HG02571 (cell line): ENCODE results near the gene RPIA.

Source experiments
- ATAC-seq: cut with Tn5 transposase; IDR thresholded peaks from one replicate; pipeline ENCODE4 v1.9.1; 2021; ENCODE audit warnings: mild to moderate bottlenecking, moderate library complexity; ENCODE audit not compliant: unreplicated experiment

Gene RPIA

DNA sequence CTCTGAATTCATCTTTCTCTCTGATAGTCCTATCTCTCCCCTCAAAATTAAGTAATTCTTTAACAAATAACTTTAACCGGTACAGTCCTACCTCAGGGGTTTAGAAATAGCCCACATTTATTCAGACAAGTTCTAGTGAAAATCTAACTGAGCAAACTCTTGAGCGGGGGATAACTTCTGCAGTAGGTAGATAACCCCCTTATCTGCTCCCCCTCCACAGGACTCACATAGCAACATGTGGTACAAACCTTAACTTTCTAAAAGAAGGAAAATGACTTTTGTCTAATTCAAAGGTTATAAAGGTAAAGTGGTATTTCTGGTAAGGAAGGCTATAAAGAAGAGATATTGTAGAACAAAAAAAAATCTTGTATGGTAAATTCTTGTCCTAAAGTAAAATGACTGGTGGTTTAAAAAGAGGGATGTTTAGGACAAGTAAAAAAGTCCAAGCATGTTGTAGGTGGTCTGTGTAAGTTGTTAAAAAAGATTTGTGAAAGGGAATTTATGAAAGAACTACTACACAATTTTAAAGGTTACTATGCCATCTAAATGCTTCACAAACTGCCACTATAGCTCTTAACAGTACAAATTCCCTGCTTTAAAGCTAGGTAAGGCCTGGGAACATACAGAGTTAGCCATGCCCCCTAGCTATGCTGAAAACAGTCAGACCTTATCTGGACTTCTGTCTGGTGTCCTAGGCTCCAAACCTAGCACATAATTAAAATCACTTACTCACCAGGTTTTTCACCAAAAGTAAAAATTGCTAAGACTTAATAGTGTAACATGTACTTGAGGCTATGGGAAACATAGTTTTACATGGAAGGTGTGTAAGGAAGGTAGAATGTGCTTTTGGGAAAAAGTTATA, 8.1 kb upstream of the RPIA start:
- ATAC-seq: no peak

DNA sequence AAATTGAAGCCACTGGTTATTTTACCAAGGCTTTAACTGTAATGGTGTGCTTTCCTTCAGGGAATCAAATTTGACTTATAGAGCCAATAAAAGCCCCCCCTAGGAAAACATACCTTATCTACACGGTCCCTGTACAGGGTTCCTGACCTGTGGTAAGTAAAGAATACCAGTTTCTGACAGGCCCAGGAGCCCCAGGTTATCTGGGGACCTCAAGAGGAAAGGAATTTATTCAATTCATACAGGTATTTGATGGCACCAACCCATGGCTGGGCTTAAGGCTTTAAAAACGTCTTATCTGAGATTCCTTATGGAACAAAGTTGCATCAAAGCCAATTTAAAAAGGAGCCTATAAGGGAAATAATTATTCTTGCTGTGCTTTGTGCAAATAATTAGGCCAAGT, 7.0 kb upstream of the RPIA start:
- ATAC-seq: no peak

DNA sequence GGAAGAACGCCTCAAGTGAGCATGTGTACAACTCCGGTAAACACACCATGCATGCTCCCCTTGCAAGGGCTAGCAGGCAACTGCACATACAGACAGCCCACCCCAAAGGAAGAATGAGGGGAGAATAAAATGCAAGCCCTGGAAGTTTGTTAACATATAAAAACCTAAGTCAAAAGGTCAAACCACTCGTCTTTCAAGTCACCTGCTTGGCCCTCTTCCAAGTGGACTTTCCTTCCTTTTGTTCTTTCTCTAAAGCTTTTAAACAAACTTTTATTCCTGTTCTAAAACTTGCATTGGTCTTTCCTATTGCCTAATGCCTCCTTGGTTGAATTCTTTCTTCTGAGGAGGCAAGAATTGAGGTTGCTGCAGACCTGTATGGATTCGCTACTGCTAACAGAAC, 5.2 kb upstream of the RPIA start:
- no peak for ATAC-seq

DNA sequence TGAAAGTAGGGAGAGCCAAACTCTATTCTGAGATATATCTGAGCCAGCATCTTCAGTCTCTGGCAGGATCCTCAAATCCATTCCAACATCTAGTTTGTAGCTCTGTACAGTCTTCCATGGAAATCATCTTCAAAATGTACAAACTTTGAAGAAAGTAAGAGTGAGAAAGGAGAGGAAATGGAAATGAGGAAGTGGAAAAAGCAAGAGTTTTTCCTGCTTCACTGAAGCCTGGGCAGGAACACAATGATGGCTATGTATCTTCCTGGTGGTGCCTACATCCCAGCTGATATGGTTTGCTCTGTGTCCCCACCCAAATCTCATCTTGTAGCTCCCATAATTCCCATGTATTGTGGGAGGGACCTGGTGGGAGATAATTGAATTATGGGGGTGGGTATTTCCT, 4.1 kb upstream of the RPIA start:
- no peak for ATAC-seq

DNA sequence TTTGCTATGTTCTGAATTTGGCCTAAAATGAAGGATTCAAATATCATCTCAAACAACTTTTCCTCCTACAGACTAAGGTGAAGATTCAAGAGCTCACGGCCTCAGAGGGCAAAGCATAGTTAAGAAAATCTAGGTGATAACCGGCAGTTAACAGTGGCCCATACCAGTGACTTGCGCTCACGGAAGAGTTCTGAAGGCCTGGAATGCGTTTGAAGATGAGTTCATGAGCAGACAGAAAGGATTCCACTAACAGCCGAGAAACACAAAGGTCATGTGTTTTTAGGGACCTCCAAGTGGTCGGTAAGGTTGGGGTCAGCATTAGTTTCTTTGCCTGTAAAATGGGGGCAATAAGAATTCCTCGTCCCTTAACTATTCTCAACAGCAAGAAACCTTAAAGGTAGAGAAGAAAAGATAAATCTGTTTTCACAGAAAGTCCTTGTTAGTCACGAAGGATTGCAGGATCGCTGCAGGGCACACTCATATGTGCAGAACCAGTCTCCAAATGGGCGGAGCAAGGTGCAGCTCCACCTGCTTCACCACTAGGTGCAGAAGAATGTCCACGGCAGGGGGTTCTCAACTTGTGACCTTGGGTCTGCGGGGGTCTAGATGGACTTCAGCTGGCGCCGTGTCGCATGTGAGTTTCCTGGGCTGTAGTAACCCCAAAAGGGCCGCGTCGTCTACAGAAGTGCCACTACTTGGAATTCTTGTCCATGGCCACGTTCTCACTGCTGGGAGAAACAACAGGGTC, 708 bp upstream of the RPIA start:
- ATAC-seq: peak; percentile 11

DNA sequence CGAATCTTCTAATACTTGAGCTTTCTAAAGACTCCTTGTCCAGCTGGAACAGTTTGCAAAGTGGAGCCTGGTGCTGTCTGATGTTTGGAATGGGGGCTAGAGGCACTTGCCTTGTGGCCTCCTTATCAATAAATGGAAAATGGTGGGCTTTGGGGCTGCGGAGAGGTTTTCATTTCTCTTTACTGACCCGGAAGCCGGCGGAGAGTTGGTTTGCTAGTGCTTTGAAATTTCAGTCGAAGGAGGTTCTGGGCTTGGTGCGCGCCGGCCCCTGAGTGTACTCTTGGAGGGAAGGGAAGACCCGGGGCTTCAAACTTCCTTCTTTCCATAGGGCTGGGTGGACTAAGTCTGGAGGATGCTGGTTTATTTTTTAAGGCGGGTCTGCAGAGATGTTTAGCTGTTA, 714 bp downstream of the RPIA start:
- ATAC-seq: no peak

DNA sequence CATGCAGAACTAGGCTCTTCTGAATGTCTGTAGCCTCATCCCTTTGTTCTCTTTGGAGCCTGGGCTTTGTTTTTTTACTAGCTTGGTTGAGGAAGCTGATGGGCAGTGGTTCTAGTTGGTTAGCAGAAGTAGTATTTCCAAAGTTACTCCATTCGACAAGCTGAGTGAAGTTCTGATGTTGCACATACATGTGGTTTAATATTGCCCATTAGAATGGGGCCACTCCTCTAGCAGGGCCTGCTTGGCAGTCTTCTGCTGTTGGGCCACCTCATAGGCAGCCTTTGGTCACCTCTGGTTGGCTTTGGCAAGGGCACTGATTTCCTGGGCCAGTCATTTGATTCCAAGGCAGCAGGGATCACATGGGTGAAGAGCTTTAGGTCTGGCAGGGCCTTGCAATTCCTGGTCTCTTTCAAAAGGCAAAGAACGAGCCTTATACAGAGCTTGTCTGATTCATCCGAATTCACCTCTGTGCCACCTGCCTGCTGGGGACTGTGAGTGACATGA, 2.5 kb downstream of the RPIA start:
- ATAC-seq: no peak

DNA sequence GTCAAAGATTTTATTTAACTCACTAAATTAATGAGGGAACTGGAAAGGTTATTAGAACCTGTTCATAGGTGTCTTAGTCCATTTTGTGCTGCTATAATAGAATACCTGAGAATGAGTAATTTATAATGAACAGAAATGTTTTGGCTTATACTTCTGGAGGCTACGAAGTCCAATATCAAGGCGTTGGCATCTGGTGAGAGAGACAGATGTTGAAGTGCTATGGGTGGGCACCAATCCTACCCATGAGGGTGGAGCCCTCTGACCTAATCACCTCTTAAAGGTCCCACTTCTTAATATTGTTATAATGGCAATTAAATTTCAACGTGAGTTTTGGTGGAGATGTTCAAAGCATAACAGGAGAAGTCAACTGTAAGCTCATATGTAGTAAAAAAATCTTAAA, 5.1 kb downstream of the RPIA start:
- ATAC-seq: no peak

DNA sequence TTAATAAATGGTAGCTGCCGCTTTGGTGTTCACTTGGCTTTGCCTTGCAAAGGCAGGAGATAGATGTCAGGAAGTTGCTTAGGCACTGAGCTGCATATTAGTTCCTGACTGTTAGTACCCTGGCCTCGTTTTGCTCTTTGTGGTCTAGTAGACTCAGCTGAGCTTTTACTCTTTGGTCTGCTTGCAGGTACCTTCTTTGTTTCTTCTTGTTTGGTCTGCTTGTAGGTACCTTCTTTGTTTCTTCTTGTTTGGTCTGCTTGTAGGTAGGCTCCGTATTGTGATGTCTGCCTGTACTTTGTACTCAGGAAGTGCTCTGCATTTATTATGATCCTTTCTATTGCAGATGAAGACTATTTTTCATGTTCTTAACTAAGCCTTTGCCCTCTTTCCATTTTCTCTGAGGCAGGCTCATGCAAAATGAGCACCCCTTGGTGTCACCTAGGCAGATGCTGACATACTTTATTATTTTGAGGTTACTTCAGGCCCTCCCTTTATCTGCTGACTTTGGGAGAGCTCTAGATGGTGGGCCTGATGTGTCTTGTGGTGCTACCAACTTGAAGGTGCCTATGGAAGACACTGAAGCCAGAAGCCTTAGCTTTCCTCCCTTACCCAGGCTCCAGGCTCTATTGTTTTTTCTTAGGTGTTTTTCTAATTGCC, 6.0 kb downstream of the RPIA start:
- ATAC-seq: no peak

DNA sequence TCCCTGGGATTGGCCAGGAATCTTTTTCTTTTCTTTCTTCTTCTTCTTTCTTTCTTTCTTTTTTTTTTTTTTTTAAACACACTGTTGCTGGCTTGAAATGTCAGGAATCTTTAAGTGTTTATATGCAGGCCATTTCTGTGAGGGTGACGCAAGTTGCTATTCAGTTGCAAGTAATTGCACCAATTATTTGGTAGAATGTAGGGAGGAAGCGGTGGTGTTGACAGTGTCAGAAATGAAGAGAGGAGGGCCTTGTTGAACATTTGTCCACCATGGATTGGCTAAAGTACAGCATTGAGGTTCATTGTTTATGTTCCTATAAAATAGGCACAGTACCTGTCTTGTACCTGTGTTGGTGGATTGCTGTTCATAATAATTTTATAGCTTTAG, 6.5 kb downstream of the RPIA start:
- ATAC-seq: no peak

DNA sequence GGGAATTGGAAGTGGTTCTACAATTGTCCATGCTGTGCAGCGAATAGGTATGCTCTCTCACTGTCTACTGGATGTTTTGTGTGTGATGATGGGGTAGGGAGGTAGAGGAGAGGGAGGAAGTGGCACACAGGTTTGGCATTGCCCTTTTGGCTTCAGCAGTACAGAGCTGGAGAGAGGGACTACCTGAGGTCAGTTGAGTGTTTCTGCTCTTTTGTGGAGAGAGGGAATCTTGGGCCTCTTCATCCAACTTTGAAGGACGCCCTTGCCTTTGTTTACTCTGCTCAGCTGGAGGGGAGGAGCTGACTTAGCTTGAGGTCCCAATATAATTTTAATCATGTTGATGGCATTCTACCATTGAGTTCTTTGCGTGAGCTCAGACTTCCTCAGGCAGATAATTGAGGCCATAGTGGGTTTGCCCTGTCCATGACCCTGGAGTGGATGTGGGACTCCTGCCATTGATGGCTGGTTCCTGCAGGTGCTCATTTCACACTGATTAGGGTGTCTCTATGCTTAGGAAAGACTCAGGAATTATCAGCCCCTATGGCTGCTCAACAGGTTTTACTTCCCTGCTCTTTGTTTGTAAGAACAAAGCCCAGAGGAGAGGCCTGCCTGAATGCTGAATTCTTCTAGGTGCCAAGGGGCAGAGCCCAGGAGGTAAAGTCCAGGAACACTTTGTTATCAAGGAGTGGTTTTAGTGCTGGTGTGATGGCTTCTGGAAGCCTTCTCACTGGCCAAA, 7.2 kb downstream of the RPIA start:
- ATAC-seq: no peak

DNA sequence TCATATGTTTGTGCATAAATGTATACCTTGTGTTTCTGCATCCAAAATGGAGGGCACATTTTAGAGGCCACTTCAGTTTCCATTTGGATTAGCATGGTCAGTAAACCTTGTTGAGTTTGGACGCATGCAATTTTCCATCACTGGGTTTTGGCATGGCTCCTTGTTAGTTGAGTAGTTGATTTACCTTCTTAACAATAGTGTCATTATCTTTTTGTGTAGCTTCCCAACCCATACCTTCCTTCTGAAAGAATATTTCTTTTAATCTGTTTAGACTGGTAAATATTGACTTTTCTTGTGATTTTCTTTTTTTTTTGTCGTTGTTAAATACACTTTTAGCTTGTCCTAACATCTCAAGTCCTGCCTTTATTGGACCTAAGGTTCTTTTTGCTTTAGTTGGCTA, 15.5 kb downstream of the RPIA start:
- no peak for ATAC-seq

DNA sequence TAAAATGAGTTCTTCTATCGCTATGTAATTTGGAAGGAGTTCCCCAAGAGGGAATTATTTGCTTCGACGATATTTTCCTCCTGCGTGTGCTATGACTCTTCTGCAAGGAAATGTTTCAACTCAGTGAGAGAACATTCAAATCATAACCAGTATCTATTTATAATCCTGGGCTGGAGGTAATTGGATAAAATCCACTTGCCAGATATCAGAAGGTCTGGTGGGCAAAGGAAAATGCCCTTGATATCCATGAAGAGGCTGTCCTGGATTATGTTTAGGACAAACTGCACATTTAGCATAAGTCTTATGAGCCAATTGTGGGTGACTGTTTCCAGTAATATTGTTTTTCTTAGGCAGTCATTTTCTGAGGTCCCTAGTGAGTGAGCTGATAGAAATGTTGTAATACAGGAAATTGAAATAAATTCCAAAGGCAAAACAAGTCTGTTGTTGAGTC, 17.7 kb downstream of the RPIA start:
- no peak for ATAC-seq

DNA sequence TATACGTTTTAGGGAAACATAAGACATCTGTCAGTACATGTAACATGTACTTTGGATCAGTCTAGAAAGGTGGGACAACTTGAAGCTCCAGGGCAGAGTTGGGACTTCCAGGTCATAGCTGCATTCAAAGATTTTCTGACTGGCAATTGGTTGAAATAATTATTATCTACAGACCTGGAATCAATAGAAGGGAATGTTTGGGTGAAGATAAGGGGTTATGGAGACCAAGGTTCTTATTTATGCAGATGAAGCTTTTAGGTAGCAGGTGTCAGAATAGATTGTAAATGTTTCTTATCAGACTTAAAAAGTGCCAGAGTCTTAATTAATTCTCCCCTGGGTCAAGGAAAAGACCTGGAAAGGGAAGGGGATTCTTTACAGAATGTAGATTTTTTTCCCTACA, 19.8 kb downstream of the RPIA start:
- ATAC-seq: no peak

DNA sequence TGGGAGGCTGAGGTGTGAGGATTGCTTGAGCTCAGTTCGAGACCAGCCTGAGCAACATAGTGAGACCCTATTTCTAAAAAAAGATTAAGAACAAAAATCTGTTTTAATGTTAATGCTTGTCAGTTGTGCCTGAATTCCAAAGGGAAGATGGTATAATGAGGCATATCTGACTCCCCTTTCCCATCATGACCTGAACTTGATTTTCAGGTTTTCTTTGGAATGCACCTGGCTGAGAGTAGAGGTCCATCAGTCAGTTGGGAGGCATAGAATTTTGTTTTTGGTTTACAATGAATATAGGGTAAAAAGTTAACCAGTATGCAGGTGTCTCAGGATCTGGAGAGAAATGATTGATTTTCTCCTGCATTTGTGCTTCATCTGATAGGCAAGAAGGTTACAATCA, 20.4 kb downstream of the RPIA start:
- no peak for ATAC-seq

DNA sequence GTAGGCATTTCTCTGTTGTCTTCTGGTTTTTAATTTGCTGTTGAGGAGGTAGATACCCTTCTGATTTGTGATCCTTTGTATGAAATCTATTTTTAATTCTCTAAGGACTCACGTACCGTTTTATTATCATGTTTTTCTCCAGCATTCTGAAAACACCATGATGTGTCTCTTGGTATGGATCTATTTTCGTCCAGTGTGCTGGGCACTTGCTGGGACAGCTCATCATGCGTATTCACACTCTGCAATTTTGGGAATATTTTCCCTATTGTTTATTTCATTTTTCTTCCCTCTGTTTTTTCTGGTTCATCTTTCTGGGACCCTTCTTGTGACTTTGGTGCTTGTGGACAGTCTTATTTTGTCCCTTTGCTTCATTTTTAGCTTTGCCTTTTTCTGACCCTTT, 21.9 kb downstream of the RPIA start:
- ATAC-seq: no peak

DNA sequence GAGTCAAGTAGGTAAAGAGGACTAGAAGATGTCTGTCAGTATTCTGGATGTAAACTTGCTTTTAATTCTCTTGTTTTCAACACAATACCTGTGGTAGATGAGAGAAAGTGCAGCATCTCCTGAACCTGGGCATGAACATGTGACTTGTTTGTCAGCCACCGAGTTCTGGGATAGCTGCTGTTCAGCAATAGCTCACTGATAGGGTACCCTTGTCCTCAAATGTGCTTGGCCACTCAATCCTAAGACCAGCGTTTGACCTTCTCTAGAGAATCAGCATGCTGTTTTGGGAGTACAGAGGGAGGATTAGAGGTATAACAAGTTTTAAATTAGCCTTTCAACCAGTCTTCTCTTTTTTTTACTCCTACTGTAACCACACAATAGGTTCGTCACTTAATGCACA, 23.2 kb downstream of the RPIA start:
- no peak for ATAC-seq

DNA sequence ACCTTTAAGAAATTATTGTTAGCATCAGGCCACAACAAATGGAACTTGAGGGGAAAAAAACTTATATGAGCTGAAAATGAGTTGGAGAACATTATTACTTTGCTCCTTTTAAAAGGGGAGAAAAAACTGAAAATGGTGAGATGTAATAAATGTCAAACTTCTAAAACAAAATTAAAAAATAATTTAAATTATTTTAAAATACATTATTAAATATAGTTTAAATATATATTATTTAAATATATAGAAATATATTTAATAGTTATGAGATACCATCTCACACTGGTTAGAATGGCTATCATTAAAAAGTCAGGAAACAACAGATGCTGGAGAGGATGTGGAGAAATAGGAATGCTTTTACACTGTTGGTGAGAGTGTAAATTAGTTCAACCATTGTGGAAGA, 28.9 kb downstream of the RPIA start:
- no peak for ATAC-seq

DNA sequence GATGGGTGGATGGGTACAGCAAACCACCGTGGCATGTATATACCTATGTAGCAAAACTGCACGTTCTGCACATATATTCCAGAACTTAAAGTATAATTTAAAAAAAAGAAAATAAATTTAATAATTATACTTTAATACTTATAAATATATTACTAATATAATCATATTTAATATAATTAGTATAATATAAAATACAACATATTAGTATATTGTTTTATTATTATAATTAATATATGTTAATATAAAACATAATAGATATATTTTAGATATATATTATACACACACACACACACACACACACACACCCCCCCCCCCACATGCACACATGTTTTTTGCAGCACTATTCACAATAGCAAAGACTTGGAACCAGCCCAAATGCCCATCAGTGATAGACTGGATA, 29.8 kb downstream of the RPIA start:
- no peak for ATAC-seq

DNA sequence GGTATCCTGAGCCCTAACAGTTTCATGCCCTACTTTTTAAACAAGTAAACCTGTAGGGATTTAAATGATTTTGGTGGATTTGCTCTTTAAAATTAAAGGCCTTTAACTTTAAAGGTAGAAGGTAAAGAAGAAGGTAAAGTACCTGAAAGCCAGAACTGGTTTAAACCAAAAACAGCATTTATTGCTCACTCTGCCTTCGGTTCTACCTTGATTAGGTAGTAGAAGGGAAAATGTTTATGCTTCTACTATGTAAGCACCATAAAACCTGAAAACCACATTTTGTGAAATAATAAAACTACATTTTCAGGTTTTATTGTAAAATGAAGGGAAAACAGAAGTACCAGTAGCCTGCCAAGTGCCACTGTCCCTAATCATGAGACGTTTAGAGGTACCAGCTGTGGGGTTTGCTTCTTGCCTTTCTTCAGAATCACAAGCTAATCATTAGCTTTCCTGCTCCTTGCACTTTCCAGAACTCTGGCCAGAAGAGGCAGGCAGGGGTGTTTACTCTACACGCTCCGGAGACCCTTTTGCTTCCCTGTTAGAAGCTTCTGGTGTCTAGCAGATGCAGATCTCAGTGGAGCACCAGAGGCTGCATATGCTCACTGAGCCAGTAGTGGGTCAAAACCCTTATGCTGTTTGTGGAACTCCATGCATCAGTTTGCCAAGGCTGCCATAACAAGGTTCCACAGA, 33.3 kb downstream of the RPIA start:
- no peak for ATAC-seq
